ENCODE measurements around the gene S100P. TPM values are rescaled to one million over a fixed set of nuclear protein-coding genes. Genes with fewer than 3 reads are reported as not detected.

The S100P gene
- total RNA-seq, 1 donor from 2014 or later = 1.3 TPM

GRCh38 chr4:6699388-6699787, 5.7 kb downstream of the S100P start:
- Mint-ChIP-seq H3K9me3 (ENCODE audit: low read depth) (peaks cover 11% of the 10 kb centered on the region), H3K27me3 (no peaks in the 10 kb centered on the region), H3K36me3 (ENCODE audit: insufficient read depth) (peaks cover 30% of the 10 kb centered on the region), H3K27ac (peak overlapping the region; percentile 83), H3K4me3 (ENCODE audit: low read depth) (no peak overlapping the region), H3K4me1 (ENCODE audit: low read depth) (peaks cover 13% of the 10 kb centered on the region)
- no peak for TF ChIP-seq CTCF (IDR thresholded peaks at IDR 0.05; ENCODE audit: unreplicated experiment)
- no peak for DNase-seq (ENCODE audit: low spot score, unreplicated experiment)

- Mint-ChIP-seq H3K9me3 (ENCODE audit: low read depth) (peaks cover 16% of the 10 kb centered on the region), H3K36me3 (ENCODE audit: insufficient read depth) (peaks cover 35% of the 10 kb centered on the region), H3K4me3 (ENCODE audit: low read depth) (no peak overlapping the region), H3K4me1 (ENCODE audit: low read depth) (peaks cover 12% of the 10 kb centered on the region), H3K27ac (peak overlapping the region; percentile 83), H3K27me3 (no peaks in the 10 kb centered on the region)
- no peak for DNase-seq (ENCODE audit: low spot score, unreplicated experiment)
- no peak for TF ChIP-seq CTCF (IDR thresholded peaks at IDR 0.05; ENCODE audit: unreplicated experiment)
These were observed 6.2 kb downstream of the S100P start for GRCh38 chr4:6699903-6700302.

GRCh38 chr4:6701371-6701770, 7.7 kb downstream of the S100P start:
- peaks cover 3% of the 10 kb centered on the region for H3K4me1 Mint-ChIP-seq (ENCODE audit: low read depth)
- peaks cover 47% of the 10 kb centered on the region for H3K36me3 Mint-ChIP-seq (ENCODE audit: insufficient read depth)
- no peak overlapping the region for H3K4me3 Mint-ChIP-seq (ENCODE audit: low read depth)
- no peak for DNase-seq (ENCODE audit: low spot score, unreplicated experiment)
- no peak overlapping the region for H3K27ac Mint-ChIP-seq
- TF ChIP-seq CTCF (IDR thresholded peaks at IDR 0.05; ENCODE audit: unreplicated experiment) = peak; percentile 30
- peaks cover 17% of the 10 kb centered on the region for H3K9me3 Mint-ChIP-seq (ENCODE audit: low read depth)
- H3K27me3 Mint-ChIP-seq = no peaks in the 10 kb centered on the region

- H3K9me3 Mint-ChIP-seq (ENCODE audit: low read depth) = peaks cover 20% of the 10 kb centered on the region
- H3K36me3 Mint-ChIP-seq (ENCODE audit: insufficient read depth) = peaks cover 56% of the 10 kb centered on the region
- DNase-seq (ENCODE audit: low spot score, unreplicated experiment) = no peak
These were observed 9.1 kb downstream of the S100P start for GRCh38 chr4:6702761-6703160.

GRCh38 chr4:6703786-6704185, 10.1 kb downstream of the S100P start:
- Mint-ChIP-seq H3K36me3 (ENCODE audit: insufficient read depth) (peaks cover 61% of the 10 kb centered on the region), H3K4me1 (ENCODE audit: low read depth) (peaks cover 18% of the 10 kb centered on the region), H3K4me3 (ENCODE audit: low read depth) (no peak overlapping the region), H3K27me3 (no peaks in the 10 kb centered on the region), H3K27ac (no peak overlapping the region), H3K9me3 (ENCODE audit: low read depth) (peaks cover 24% of the 10 kb centered on the region)
- DNase-seq (ENCODE audit: low spot score, unreplicated experiment) = no peak
- TF ChIP-seq CTCF (IDR thresholded peaks at IDR 0.05; ENCODE audit: unreplicated experiment) = no peak

More at GRCh38 chr4:6702761-6703160, 9.1 kb downstream of the S100P start:
- Mint-ChIP-seq H3K4me1 (ENCODE audit: low read depth) (peaks cover 10% of the 10 kb centered on the region), H3K27me3 (no peaks in the 10 kb centered on the region), H3K4me3 (ENCODE audit: low read depth) (no peak overlapping the region), H3K27ac (no peak overlapping the region)
- no peak for TF ChIP-seq CTCF (IDR thresholded peaks at IDR 0.05; ENCODE audit: unreplicated experiment)
